ENCODE measurements around the gene LGR6. TPM values are rescaled to one million over a fixed set of nuclear protein-coding genes. Genes with fewer than 3 reads are reported as not detected.
A peak's percentile ranks its signal among the peaks of the same experiment; 100 is the strongest.

Gene LGR6
- total and polyA plus RNA-seq, 2 experiments from 2014 or later, result 0.80 to 1.5 TPM

- TF ChIP-seq EZH2 (IDR thresholded peaks at IDR 0.05; ENCODE audit: borderline replicate concordance) (no peak), EZH2phosphoT487 (IDR thresholded peaks at IDR 0.05; ENCODE audit: low read depth, severe bottlenecking, unreplicated experiment) (no peak)
- TF ChIP-seq, protein P1, sequence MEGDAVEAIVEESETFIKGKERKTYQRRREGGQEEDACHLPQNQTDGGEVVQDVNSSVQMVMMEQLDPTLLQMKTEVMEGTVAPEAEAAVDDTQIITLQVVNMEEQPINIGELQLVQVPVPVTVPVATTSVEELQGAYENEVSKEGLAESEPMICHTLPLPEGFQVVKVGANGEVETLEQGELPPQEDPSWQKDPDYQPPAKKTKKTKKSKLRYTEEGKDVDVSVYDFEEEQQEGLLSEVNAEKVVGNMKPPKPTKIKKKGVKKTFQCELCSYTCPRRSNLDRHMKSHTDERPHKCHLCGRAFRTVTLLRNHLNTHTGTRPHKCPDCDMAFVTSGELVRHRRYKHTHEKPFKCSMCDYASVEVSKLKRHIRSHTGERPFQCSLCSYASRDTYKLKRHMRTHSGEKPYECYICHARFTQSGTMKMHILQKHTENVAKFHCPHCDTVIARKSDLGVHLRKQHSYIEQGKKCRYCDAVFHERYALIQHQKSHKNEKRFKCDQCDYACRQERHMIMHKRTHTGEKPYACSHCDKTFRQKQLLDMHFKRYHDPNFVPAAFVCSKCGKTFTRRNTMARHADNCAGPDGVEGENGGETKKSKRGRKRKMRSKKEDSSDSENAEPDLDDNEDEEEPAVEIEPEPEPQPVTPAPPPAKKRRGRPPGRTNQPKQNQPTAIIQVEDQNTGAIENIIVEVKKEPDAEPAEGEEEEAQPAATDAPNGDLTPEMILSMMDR (IDR thresholded peaks at IDR 0.05; ENCODE audit: poor library complexity), result no peak
- H3K4me3 ChIP-seq, result no peak overlapping the region
- peak; percentile 47 for DNase-seq (ENCODE audit: low spot score)
- H3K36me3 ChIP-seq (replicated peaks; ENCODE audit: insufficient read depth, low read depth), result no peaks in the 10 kb centered on the region
- H3K27me3 ChIP-seq, result no peaks in the 10 kb centered on the region
- H3K4me2 ChIP-seq, result no peak overlapping the region
- no peak overlapping the region for H2AFZ ChIP-seq
- no peaks in the 10 kb centered on the region for H3K79me2 ChIP-seq
- 68% methylated on average over 8 of the region's 8 CpGs for WGBS (ENCODE audit: low lambda C conversion rate, missing lambda C conversion rate)
- H3K9me2 ChIP-seq (replicated peaks; ENCODE audit: insufficient read depth), result no peaks in the 10 kb centered on the region
- H3K9me3 ChIP-seq (ENCODE audit: low read depth), result no peaks in the 10 kb centered on the region
- H4K20me1 ChIP-seq (ENCODE audit: insufficient read depth, poor library complexity, severe bottlenecking), result no peaks in the 10 kb centered on the region
- H3K27ac ChIP-seq, result no peak overlapping the region
- H3K4me1 ChIP-seq (ENCODE audit: insufficient read depth), result no peaks in the 10 kb centered on the region
Measured at GRCh38 chr1:202155478-202156021, 38.0 kb upstream of the LGR6 start.

DNA sequence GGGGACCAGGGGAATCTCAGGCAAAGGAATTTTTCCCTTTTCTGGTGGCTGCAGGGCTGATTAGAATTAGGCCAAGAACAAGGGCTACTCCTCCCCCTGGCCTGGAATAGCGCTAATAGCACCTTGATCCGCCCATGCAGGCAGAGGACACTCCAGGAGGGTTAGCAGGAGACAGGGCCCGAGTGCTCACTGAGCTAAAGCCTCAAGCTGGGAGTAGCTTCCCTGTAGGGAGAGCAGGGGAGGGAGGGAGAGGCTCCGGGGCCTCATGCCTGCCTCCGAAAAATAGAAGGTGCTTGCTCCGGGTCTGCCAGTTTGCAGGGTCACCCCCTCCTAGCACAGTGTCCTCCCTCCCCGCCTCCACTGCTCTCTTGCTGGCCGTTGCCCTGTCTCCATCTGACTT is 37.0 kb upstream of the LGR6 start:
- Histone ChIP-seq H3K27me3 (no peaks in the 10 kb centered on the region), H3K4me1 (ENCODE audit: insufficient read depth) (no peaks in the 10 kb centered on the region), H3K4me3 (no peak overlapping the region), H2AFZ (no peak overlapping the region), H3K36me3 (replicated peaks; ENCODE audit: insufficient read depth, low read depth) (no peaks in the 10 kb centered on the region), H3K27ac (no peak overlapping the region), H3K9me2 (replicated peaks; ENCODE audit: insufficient read depth) (no peaks in the 10 kb centered on the region), H3K9me3 (ENCODE audit: low read depth) (no peaks in the 10 kb centered on the region), H3K79me2 (no peaks in the 10 kb centered on the region), H4K20me1 (ENCODE audit: insufficient read depth, poor library complexity, severe bottlenecking) (no peaks in the 10 kb centered on the region), H3K4me2 (no peak overlapping the region)
- no peak for DNase-seq (ENCODE audit: low spot score)
- 71% methylated on average over 7 of the region's 8 CpGs for WGBS (ENCODE audit: low lambda C conversion rate, missing lambda C conversion rate)
- TF ChIP-seq, protein P1 (IDR thresholded peaks at IDR 0.05; ENCODE audit: poor library complexity), result no peak
- TF ChIP-seq EZH2phosphoT487 (IDR thresholded peaks at IDR 0.05; ENCODE audit: low read depth, severe bottlenecking, unreplicated experiment) (no peak), EZH2 (IDR thresholded peaks at IDR 0.05; ENCODE audit: borderline replicate concordance) (no peak)

GRCh38 chr1:202157945-202158344 is 35.7 kb upstream of the LGR6 start:
- Histone ChIP-seq H3K27ac (no peak overlapping the region), H3K4me2 (no peak overlapping the region)
- TF ChIP-seq EZH2 (IDR thresholded peaks at IDR 0.05; ENCODE audit: borderline replicate concordance) (no peak), EZH2phosphoT487 (IDR thresholded peaks at IDR 0.05; ENCODE audit: low read depth, severe bottlenecking, unreplicated experiment) (no peak)
- TF ChIP-seq, protein P1 (IDR thresholded peaks at IDR 0.05; ENCODE audit: poor library complexity), result no peak

More at GRCh38 chr1:202157945-202158344, 35.7 kb upstream of the LGR6 start:
- no peaks in the 10 kb centered on the region for H3K79me2 ChIP-seq
- H3K9me2 ChIP-seq (replicated peaks; ENCODE audit: insufficient read depth), result no peaks in the 10 kb centered on the region
- no peaks in the 10 kb centered on the region for H4K20me1 ChIP-seq (ENCODE audit: insufficient read depth, poor library complexity, severe bottlenecking)
- no peak overlapping the region for H3K4me3 ChIP-seq
- H3K9me3 ChIP-seq (ENCODE audit: low read depth), result no peaks in the 10 kb centered on the region
- H2AFZ ChIP-seq, result no peak overlapping the region
- no peaks in the 10 kb centered on the region for H3K36me3 ChIP-seq (replicated peaks; ENCODE audit: insufficient read depth, low read depth)
- 93% methylated on average over 10 of the region's 10 CpGs for WGBS (ENCODE audit: low lambda C conversion rate, missing lambda C conversion rate)
- no peak for DNase-seq (ENCODE audit: low spot score)
- H3K27me3 ChIP-seq, result no peaks in the 10 kb centered on the region
- H3K4me1 ChIP-seq (ENCODE audit: insufficient read depth), result no peaks in the 10 kb centered on the region

All from hepatocyte (in vitro differentiated cells).